ENCODE measurements around the gene ADAMTS3. TPM values are rescaled to one million over a fixed set of nuclear protein-coding genes. Genes with fewer than 3 reads are reported as not detected.

Gene ADAMTS3
- total and polyA plus RNA-seq, 2 of the 13 experiments (the other 11 are each of a cell fraction or from before 2014, with no cell fraction given), result not detected

- no peak for TF ChIP-seq ZBTB46 (CRISPR knock-in tag; IDR thresholded peaks at IDR 0.05; ENCODE audit: borderline replicate concordance)
- TF ChIP-seq ZNF292 (CRISPR knock-in tag; IDR thresholded peaks at IDR 0.05; ENCODE audit: borderline replicate concordance, low read depth), result no peak
- TF ChIP-seq BCL6 (CRISPR knock-in tag; IDR thresholded peaks at IDR 0.05), result no peak
- TF ChIP-seq SMC3 (IDR thresholded peaks at IDR 0.05; ENCODE audit: low read length), result no peak
- no peak for TF ChIP-seq PBX3 (CRISPR knock-in tag; IDR thresholded peaks at IDR 0.05; ENCODE audit: borderline replicate concordance)
These were observed 255.9 kb downstream of the ADAMTS3 start (continued) for GRCh38 chr4:72313121-72313520.

GRCh38 chr4:72312032-72312650, 256.9 kb downstream of the ADAMTS3 start:
- Histone ChIP-seq H3K4me3 (replicated peaks in 1 of 3; ENCODE audit: insufficient read depth in 1 of 3, low read depth in 2 of 3, low read length in 3 of 3) (no peak overlapping the region), H3K9me3 (ENCODE audit: low read length) (no peaks in the 10 kb centered on the region), H3K4me1 (ENCODE audit: insufficient read depth, low read length) (no peaks in the 10 kb centered on the region), H3K27ac (ENCODE audit: extremely low read length, insufficient read depth, low read length) (no peak overlapping the region), H2AFZ (ENCODE audit: low read length) (no peak overlapping the region), H3K9ac (ENCODE audit: insufficient read depth, low read depth, low read length) (no peak overlapping the region), H3K79me2 (ENCODE audit: insufficient read depth, low read length) (no peaks in the 10 kb centered on the region), H3K27me3 (ENCODE audit: control insufficient read depth in 1 of 2, insufficient read depth in 2 of 2, low read length in 2 of 2) (no peaks in the 10 kb centered on the region), H3K36me3 (replicated peaks in 1 of 2; ENCODE audit: control insufficient read depth in 1 of 2, insufficient read depth in 2 of 2, low read length in 2 of 2) (no peaks in the 10 kb centered on the region), H3K4me2 (ENCODE audit: low read depth, low read length) (no peak overlapping the region), H4K20me1 (ENCODE audit: insufficient read depth, low read length) (no peaks in the 10 kb centered on the region)
- BruUV-seq (replicated peaks), result no TSS peak
- in situ Hi-C loops (cut with HindIII; ENCODE audit: extremely low pct_ligation_motif_present, low pct_unique_long_range_greater_than_20kb), result loop anchor here (25.0 kb wide), 1 partner anchor 700 kb away; no protein-coding TSS in a partner anchor
- ATAC-seq (peak; percentile 63), DNase-seq (ENCODE audit: low spot score) (peak; percentile 1), FAIRE-seq (no peak)
- TF ChIP-seq ZNF543 (CRISPR knock-in tag; IDR thresholded peaks at IDR 0.05) (no peak), ZSCAN25 (CRISPR knock-in tag; IDR thresholded peaks at IDR 0.05) (no peak), ZNF577 (CRISPR knock-in tag; IDR thresholded peaks at IDR 0.05; ENCODE audit: borderline replicate concordance, low read depth) (no peak), HDAC1 (CRISPR knock-in tag; IDR thresholded peaks at IDR 0.05) (no peak), NFKBIZ (CRISPR knock-in tag; IDR thresholded peaks at IDR 0.05) (no peak), ZNF646 (CRISPR knock-in tag; IDR thresholded peaks at IDR 0.05) (no peak), TOE1 (CRISPR knock-in tag; IDR thresholded peaks at IDR 0.05) (no peak)
- POLR2A ChIA-PET, result no interaction called here
- CTCF ChIA-PET (ENCODE audit: low intra/inter-chr PET ratio, low total read pairs), result no interaction called here
- WGBS (ENCODE audit: low lambda C conversion rate), result 8% methylated on average over 5 of the region's 6 CpGs
- intact Hi-C loops (cut with micrococcal nuclease; ENCODE audit: unreplicated experiment), result no loop called here

All from HepG2 (cell line).